ENCODE measurements around the gene FOXP3. TPM values are rescaled to one million over a fixed set of nuclear protein-coding genes. Genes with fewer than 3 reads are reported as not detected.

The FOXP3 gene
- total and polyA plus RNA-seq, 2 experiments from 2014 or later = 0.11 to 0.28 TPM

- H3K4me3 Mint-ChIP-seq = no peak overlapping the region
- H3K9me3 Mint-ChIP-seq = no peaks in the 10 kb centered on the region
- H3K27ac ChIP-seq (ENCODE audit: low read depth) = no peak overlapping the region
- TF ChIP-seq NANOG (IDR thresholded peaks at IDR 0.05; ENCODE audit: borderline replicate concordance) = no peak
- TF ChIP-seq ETS1 (IDR thresholded peaks at IDR 0.05) = 0 out of 2 replicates have a peak, but pooled peaks have one; percentile 55
- no peak overlapping the region for H3K4me3 ChIP-seq
- H3K4me1 ChIP-seq (ENCODE audit: insufficient read depth) = no peaks in the 10 kb centered on the region; the same call in 1 of the 2 replicates
- H3K4me2 ChIP-seq = no peak overlapping the region
- no peak for ATAC-seq
- H3K27me3 ChIP-seq (ENCODE audit: insufficient read depth) = no peaks in the 10 kb centered on the region
- H3F3A ChIP-seq (replicated peaks; ENCODE audit: low read depth) = no peaks in the 10 kb centered on the region
- no peak overlapping the region for H3K27ac Mint-ChIP-seq
- peaks cover 2% of the 10 kb centered on the region for H3K27me3 Mint-ChIP-seq (ENCODE audit: insufficient read depth, low read depth, poor library complexity)
- no peaks in the 10 kb centered on the region for H4K20me1 ChIP-seq (replicated peaks; ENCODE audit: insufficient read depth)
- H3K9me2 ChIP-seq (ENCODE audit: insufficient read depth) = no peaks in the 10 kb centered on the region
- H3K36me3 Mint-ChIP-seq (ENCODE audit: low read depth) = no peaks in the 10 kb centered on the region
- H3K36me3 ChIP-seq (ENCODE audit: insufficient read depth) = no peaks in the 10 kb centered on the region
- H3K79me2 ChIP-seq (replicated peaks; ENCODE audit: insufficient read depth) = no peaks in the 10 kb centered on the region
- H2AFZ ChIP-seq = no peak overlapping the region
- DNase-seq (ENCODE audit: low spot score) = no peak
- no peaks in the 10 kb centered on the region; the same call in 2 of the 3 replicates for H3K4me1 Mint-ChIP-seq
These were observed 52.3 kb downstream of the FOXP3 start for GRCh38 chrX:49212209-49212608.

- H3K4me1 Mint-ChIP-seq = no peaks in the 10 kb centered on the region; the same call in 2 of the 3 replicates
- no peak overlapping the region for H3K27ac ChIP-seq (ENCODE audit: low read depth)
- H3K36me3 Mint-ChIP-seq (ENCODE audit: low read depth) = no peaks in the 10 kb centered on the region
- no peaks in the 10 kb centered on the region for H3K36me3 ChIP-seq (ENCODE audit: insufficient read depth)
- TF ChIP-seq CREB1 (CRISPR knock-in tag; IDR thresholded peaks at IDR 0.05; ENCODE audit: low read depth) (no peak), ZNF331 (CRISPR knock-in tag; IDR thresholded peaks at IDR 0.05; ENCODE audit: low read depth) (no peak), STAT1 (IDR thresholded peaks at IDR 0.05; ENCODE audit: unreplicated experiment) (no peak), JUNB (IDR thresholded peaks at IDR 0.05; ENCODE audit: unreplicated experiment) (no peak), NANOG (IDR thresholded peaks at IDR 0.05; ENCODE audit: borderline replicate concordance) (no peak), EZH2phosphoT487 (IDR thresholded peaks at IDR 0.05; ENCODE audit: unreplicated experiment) (no peak), ZNF462 (CRISPR knock-in tag; IDR thresholded peaks at IDR 0.05) (no peak), EZH2 (IDR thresholded peaks at IDR 0.05; ENCODE audit: low read depth, unreplicated experiment) (no peak)
- DNase-seq (ENCODE audit: low spot score) (no peak), ATAC-seq (no peak)
- H3K4me1 ChIP-seq (ENCODE audit: insufficient read depth) = no peaks in the 10 kb centered on the region; the same call in 1 of the 2 replicates
- H3K4me3 ChIP-seq = no peak overlapping the region
- H4K20me1 ChIP-seq (replicated peaks; ENCODE audit: insufficient read depth) = no peaks in the 10 kb centered on the region
- H3K9me2 ChIP-seq (ENCODE audit: insufficient read depth) = no peaks in the 10 kb centered on the region
- no peaks in the 10 kb centered on the region for H3F3A ChIP-seq (replicated peaks; ENCODE audit: low read depth)
- H3K27ac Mint-ChIP-seq = no peak overlapping the region
- H3K9me3 Mint-ChIP-seq = no peaks in the 10 kb centered on the region
- no peaks in the 10 kb centered on the region for H3K27me3 ChIP-seq (ENCODE audit: insufficient read depth)
- no peak overlapping the region for H3K4me3 Mint-ChIP-seq
- H3K4me2 ChIP-seq = no peak overlapping the region
- no peaks in the 10 kb centered on the region for H3K79me2 ChIP-seq (replicated peaks; ENCODE audit: insufficient read depth)
- H2AFZ ChIP-seq = no peak overlapping the region
- peaks cover 2% of the 10 kb centered on the region for H3K27me3 Mint-ChIP-seq (ENCODE audit: insufficient read depth, low read depth, poor library complexity)
These were observed 53.4 kb downstream of the FOXP3 start for GRCh38 chrX:49211074-49211473.
